HCT116 (cell line): ENCODE data around the gene FTO. TPM values are rescaled to one million over a fixed set of nuclear protein-coding genes. Genes with fewer than 3 reads are reported as not detected.

ENCODE experiments used
- ATAC-seq: fragments of 200-7000 bp; cut with Tn5 transposase; 2 replicates; pipeline ENCODE4 v1.9.1; 2020; ENCODE audit warnings: mild to moderate bottlenecking, moderate library complexity
- BruUV-seq: library from RNA; stranded (reverse); fragments of 400-500 nt; replicated peaks from 2 replicates; lab custom pipeline; 2021; lab: Mats Ljungman, UMichigan
- CTCF ChIA-PET: fragments of 300-600 bp; sonication (Branson Sonifier 250); formaldehyde crosslinking; loops from one replicate; lab custom pipeline; 2021; ENCODE audit warnings: antibody characterized with exemption; lab: Charles Lee
- POLR2A ChIA-PET: fragments of 300-600, 350-600 bp; sonication (Branson Sonifier 250); formaldehyde crosslinking; loops from one replicate; lab custom pipeline; 2021; ENCODE audit warnings: antibody characterized with exemption; lab: Charles Lee
- RAD21 ChIA-PET, 2 experiments: fragments of 300-600 bp; sonication (Branson Sonifier 250); formaldehyde crosslinking; loops; one replicate each; lab custom pipeline; 2023; ENCODE audit warnings: low total read pairs in 2 of 2; ENCODE audit not compliant: uncharacterized antibody in 2 of 2, unreplicated experiment in 2 of 2, low non-redundant PET in 1 of 2; lab: Charles Lee
- DNase-seq: peaks from one replicate; pipeline ENCODE4 v3.0.0-alpha.2; 2010; ENCODE audit warnings: low read depth, low spot score
- H2AFZ ChIP-seq: fragments of 200-600 bp; shearing (Covaris generic), sonication (generic); 2 replicates; pipeline ENCODE4 v1.6.1; 2017; ENCODE audit warnings: low read depth, mixed run types, mixed read lengths, antibody characterized with exemption, low read length; ENCODE audit not compliant: poor library complexity, severe bottlenecking
- H3K27ac ChIP-seq: 2 replicates; pipeline ENCODE4 v1.5.1; 2012; ENCODE audit warnings: low read depth, low read length
- H3K27me3 ChIP-seq: fragments of 200-600 bp; sonication (generic); 2 replicates; pipeline ENCODE4 v1.6.1; 2016; ENCODE audit warnings: mixed run types, low read length, mixed read lengths; ENCODE audit not compliant: insufficient read depth
- H3K36me3 ChIP-seq, 2 experiments: fragments of 200-500 bp in 1 of 2; fragments of 200-600 bp in 1 of 2; sonication (Bioruptor generic) in 1 of 2; sonication (generic) in 1 of 2; 2 replicates each; pipeline versions ENCODE4 v1.5.1 to v1.6.1; 2014 to 2016; ENCODE audit warnings: low read length in 2 of 2, inconsistent platforms in 1 of 2, mixed read lengths in 1 of 2, mixed run types in 1 of 2; ENCODE audit not compliant: insufficient read depth in 2 of 2, control insufficient read depth in 1 of 2
- H3K4me1 ChIP-seq, 2 experiments: fragments of 200-600 bp in 1 of 2; sonication (generic) in 1 of 2; 2 replicates each; pipeline versions ENCODE4 v1.5.1 to v1.6.1; 2012 to 2017; ENCODE audit warnings: low read length in 2 of 2, inconsistent platforms in 1 of 2, mild to moderate bottlenecking in 1 of 2, mixed read lengths in 1 of 2, mixed run types in 1 of 2, moderate library complexity in 1 of 2; ENCODE audit not compliant: insufficient read depth in 2 of 2, control insufficient read depth in 1 of 2
- H3K4me2 ChIP-seq: fragments of 200-600 bp; sonication (generic); 2 replicates; pipeline ENCODE4 v1.6.1; 2017; ENCODE audit warnings: mixed run types, low read length, mixed read lengths
- H3K4me3 ChIP-seq, 2 experiments: fragments of 200-600 bp in 1 of 2; sonication (generic) in 1 of 2; replicated peaks in 1 of 2; 2 replicates each; pipeline ENCODE4 v1.5.1; 2011 to 2016; ENCODE audit warnings: low read length in 2 of 2, control low read depth in 1 of 2, low read depth in 1 of 2, mild to moderate bottlenecking in 1 of 2, mixed read lengths in 1 of 2, mixed run types in 1 of 2
- H3K79me2 ChIP-seq: fragments of 200-600 bp; sonication (generic); 2 replicates; pipeline ENCODE4 v1.6.1; 2017; ENCODE audit warnings: mild to moderate bottlenecking, mixed run types, low read length, moderate library complexity, mixed read lengths; ENCODE audit not compliant: insufficient read depth
- H3K9ac ChIP-seq: fragments of 200-600 bp; sonication (generic); 2 replicates; pipeline ENCODE4 v1.6.1; 2016; ENCODE audit warnings: low read length, mixed read lengths
- H3K9me2 ChIP-seq: fragments of 200-600 bp; sonication (generic), shearing (Covaris generic); 2 replicates; pipeline ENCODE4 v1.6.1; 2017; ENCODE audit warnings: mixed run types, mild to moderate bottlenecking, moderate library complexity; ENCODE audit not compliant: insufficient read depth
- H3K9me3 ChIP-seq, 2 experiments: fragments of 200-500 bp in 1 of 2; fragments of 200-600 bp in 1 of 2; sonication (Bioruptor generic) in 1 of 2; sonication (generic) in 1 of 2; 2 replicates each; pipeline ENCODE4 v1.6.1; 2014 to 2017; ENCODE audit warnings: low read length in 2 of 2, mixed read lengths in 2 of 2, inconsistent platforms in 1 of 2, low read depth in 1 of 2, mild to moderate bottlenecking in 1 of 2, mixed run types in 1 of 2, moderate library complexity in 1 of 2; ENCODE audit not compliant: control insufficient read depth in 1 of 2, insufficient read depth in 1 of 2
- H4K20me1 ChIP-seq: fragments of 200-600 bp; sonication (generic), shearing (Covaris generic); 2 replicates; pipeline ENCODE4 v1.6.1; 2017; ENCODE audit warnings: mixed run types, mild to moderate bottlenecking, moderate library complexity; ENCODE audit not compliant: insufficient read depth
- ATF3 ChIP-seq: IDR thresholded peaks from 2 replicates; pipeline ENCODE4 v1.6.1; 2012
- EZH2phosphoT487 ChIP-seq: fragments of 200-600 bp; IDR thresholded peaks from 2 replicates; pipeline ENCODE4 v1.6.1; 2018; ENCODE audit warnings: antibody characterized with exemption, borderline replicate concordance
- POLR2A ChIP-seq: IDR thresholded peaks from 2 replicates; pipeline ENCODE4 v1.7.0; 2011; ENCODE audit warnings: borderline replicate concordance; ENCODE audit not compliant: insufficient read depth, insufficient read length; ENCODE audit errors: extremely low read depth
- TCF7L2 ChIP-seq: IDR thresholded peaks from 2 replicates; pipeline ENCODE4 v1.7.0; 2011; ENCODE audit warnings: borderline replicate concordance, inconsistent platforms; ENCODE audit not compliant: insufficient read depth, insufficient read length; ENCODE audit errors: extremely low read depth
- ZFX ChIP-seq: fragments of 450-650 bp; IDR thresholded peaks from 2 replicates; pipeline ENCODE4 v1.6.1; 2017
- intact Hi-C: fragments of 100-400 bp; cut with micrococcal nuclease; formaldehyde crosslinking; loops from 2 replicates; pipeline ENCODE4 v1.10.0; 2022
- total RNA-seq: library from RNA; stranded (reverse); gene quantifications from one replicate; pipeline ENCODE4 v1.2.1, GENCODE V29; 2021; ENCODE audit not compliant: unreplicated experiment
- TF ChIP-seq, protein P1 (sequence below), 3 experiments: fragments of 200-600 bp in 1 of 3; sonication (generic) in 1 of 3; IDR thresholded peaks in 2 of 3; conservative IDR thresholded peaks in 1 of 3; 2 replicates each; pipeline ENCODE4 v1.5.1; 2012 to 2017; ENCODE audit warnings: low read depth in 2 of 3, low read length in 2 of 3, antibody characterized with exemption in 1 of 3, borderline replicate concordance in 1 of 3, control low read depth in 1 of 3, mild to moderate bottlenecking in 1 of 3, mixed read lengths in 1 of 3, mixed run types in 1 of 3, moderate library complexity in 1 of 3; ENCODE audit not compliant: insufficient read depth in 1 of 3

FTO gene
- total RNA-seq, 1 experiment from 2014 or later: 55.2 TPM

DNA sequence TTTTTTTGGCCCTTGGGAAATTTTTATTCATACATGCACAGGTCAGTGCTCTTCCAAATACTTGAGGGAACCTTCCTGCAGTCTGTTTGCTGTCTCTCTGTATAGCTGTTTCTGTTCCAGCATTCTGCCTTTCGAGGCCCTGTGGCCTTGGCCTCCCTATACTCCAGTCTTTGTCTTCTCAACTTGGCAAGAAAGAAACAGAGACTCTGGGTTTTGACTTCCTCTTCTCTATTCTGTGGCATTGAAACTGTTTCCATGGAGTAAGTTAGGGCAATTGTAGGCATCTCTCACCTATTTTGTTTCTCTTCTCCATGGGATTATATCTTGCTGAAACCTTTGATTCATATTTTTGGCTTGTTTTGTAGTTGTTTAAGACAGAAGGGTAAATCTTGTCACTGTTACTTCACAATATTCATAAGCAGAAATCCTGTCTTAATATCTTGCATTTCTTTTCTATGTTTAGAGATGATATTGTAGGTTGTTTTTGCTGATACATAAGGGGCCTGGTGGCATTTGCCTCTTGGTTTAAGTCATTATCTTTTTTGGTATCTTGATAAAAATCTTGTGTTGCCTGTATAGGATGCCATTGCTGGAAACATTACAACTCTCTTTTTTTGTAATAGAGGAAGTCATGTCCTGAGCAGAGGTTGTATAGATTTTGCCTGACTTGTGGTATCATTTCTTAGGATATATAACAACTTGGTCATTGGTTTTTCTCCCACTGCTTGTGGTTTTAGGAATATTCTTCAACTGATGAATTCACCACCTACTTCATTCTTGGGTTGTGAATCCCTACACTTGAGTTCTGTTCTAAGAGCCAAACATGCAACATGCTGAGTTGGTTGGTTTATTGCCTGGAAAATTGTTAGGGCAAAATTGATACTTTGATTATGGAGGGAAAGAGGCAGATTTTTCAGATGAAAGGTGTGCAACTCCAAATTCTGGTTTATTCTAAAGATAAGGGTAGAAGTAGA is 168.6 kb downstream of the FTO start:
- TF ChIP-seq, protein P1, sequence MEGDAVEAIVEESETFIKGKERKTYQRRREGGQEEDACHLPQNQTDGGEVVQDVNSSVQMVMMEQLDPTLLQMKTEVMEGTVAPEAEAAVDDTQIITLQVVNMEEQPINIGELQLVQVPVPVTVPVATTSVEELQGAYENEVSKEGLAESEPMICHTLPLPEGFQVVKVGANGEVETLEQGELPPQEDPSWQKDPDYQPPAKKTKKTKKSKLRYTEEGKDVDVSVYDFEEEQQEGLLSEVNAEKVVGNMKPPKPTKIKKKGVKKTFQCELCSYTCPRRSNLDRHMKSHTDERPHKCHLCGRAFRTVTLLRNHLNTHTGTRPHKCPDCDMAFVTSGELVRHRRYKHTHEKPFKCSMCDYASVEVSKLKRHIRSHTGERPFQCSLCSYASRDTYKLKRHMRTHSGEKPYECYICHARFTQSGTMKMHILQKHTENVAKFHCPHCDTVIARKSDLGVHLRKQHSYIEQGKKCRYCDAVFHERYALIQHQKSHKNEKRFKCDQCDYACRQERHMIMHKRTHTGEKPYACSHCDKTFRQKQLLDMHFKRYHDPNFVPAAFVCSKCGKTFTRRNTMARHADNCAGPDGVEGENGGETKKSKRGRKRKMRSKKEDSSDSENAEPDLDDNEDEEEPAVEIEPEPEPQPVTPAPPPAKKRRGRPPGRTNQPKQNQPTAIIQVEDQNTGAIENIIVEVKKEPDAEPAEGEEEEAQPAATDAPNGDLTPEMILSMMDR (IDR thresholded peaks at IDR 0.05 in 2 of 3, conservative IDR thresholded peaks at IDR 0.05 in 1 of 3; ENCODE audit: borderline replicate concordance in 1 of 3, insufficient read depth in 1 of 3, low read depth in 2 of 3, low read length in 2 of 3): no peak
- no peak for TF ChIP-seq TCF7L2
- no peak for TF ChIP-seq EZH2phosphoT487
- TF ChIP-seq POLR2A: no peak
- no peak for TF ChIP-seq ATF3
- no peak for TF ChIP-seq ZFX
- TF ChIP-seq, all 23 proteins: peak for 0
- Histone ChIP-seq H3K79me2 (no peaks in the 10 kb centered on the region), H3K36me3 (no peaks in the 10 kb centered on the region), H3K4me2 (no peak overlapping the region), H2AFZ (no peak overlapping the region), H3K27ac (no peak overlapping the region), H4K20me1 (no peaks in the 10 kb centered on the region), H3K4me3 (no peak overlapping the region), H3K9me2 (no peaks in the 10 kb centered on the region), H3K4me1 (no peaks in the 10 kb centered on the region), H3K9ac (no peak overlapping the region), H3K9me3 (peaks cover 3 to 6% of the 10 kb centered on the region in 2 experiments; a peak in 1 of 4 replicates), H3K27me3 (no peaks in the 10 kb centered on the region)
- CTCF ChIA-PET: no interaction called here
- no TSS peak for BruUV-seq
- DNase-seq (no peak), ATAC-seq (no peak)
- POLR2A ChIA-PET: no interaction called here
- RAD21 ChIA-PET: no interaction called here
- intact Hi-C loops: no loop called here
